GM12878 (cell line): Measurements from ENCODE around the gene HDHD2. TPM values are rescaled to one million over a fixed set of nuclear protein-coding genes. Genes with fewer than 3 reads are reported as not detected.

Source experiments
- ATAC-seq: fragments of 200-7000 bp; cut with Tn5 transposase; 3 replicates; pipeline ENCODE4 v1.9.1; 2020; ENCODE audit warnings: mild to moderate bottlenecking, moderate library complexity
- BruUV-seq: library from RNA; stranded (reverse); fragments of 400-500 nt; replicated peaks from 2 replicates; lab custom pipeline; 2021; lab: Mats Ljungman, UMichigan
- CTCF ChIA-PET: fragments of 300-600 bp; sonication (Branson Sonifier 250); formaldehyde crosslinking; extraction: SDS; loops from one replicate; lab custom pipeline; 2021; ENCODE audit warnings: inconsistent platforms; lab: Yijun Ruan, JAX
- POLR2A ChIA-PET: fragments of 350-600 bp; formaldehyde crosslinking; extraction: SDS; loops from one replicate; lab custom pipeline; 2021; ENCODE audit warnings: inconsistent platforms; lab: Charles Lee
- RAD21 ChIA-PET: fragments of 300-600 bp; sonication (Branson Sonifier 250); formaldehyde crosslinking; loops from one replicate; lab custom pipeline; 2023; ENCODE audit warnings: antibody characterized with exemption; ENCODE audit not compliant: unreplicated experiment; lab: Charles Lee
- SMC1A ChIA-PET: fragments of 300-600 bp; sonication (Branson Sonifier 250); formaldehyde crosslinking; loops from one replicate; lab custom pipeline; 2023; ENCODE audit not compliant: unreplicated experiment, uncharacterized antibody; lab: Charles Lee
- DNase-seq: peaks from one replicate; pipeline ENCODE4 v3.0.0-alpha.2; 2011; ENCODE audit warnings: low read depth, low spot score
- FAIRE-seq: peaks from 3 replicates; lab custom pipeline; 2011; peaks lifted over from hg19 to GRCh38; lab: Jason Lieb, UNC
- H2AFZ ChIP-seq: 2 replicates; pipeline ENCODE4 v1.6.0; 2011; ENCODE audit warnings: low read depth, low read length, control low read depth; ENCODE audit not compliant: control insufficient read depth
- H3K27ac ChIP-seq: 2 replicates; pipeline ENCODE4 v1.5.1; 2011; ENCODE audit warnings: control low read depth; ENCODE audit not compliant: control insufficient read depth, insufficient read depth
- H3K27me3 ChIP-seq, 2 experiments: replicated peaks in 1 of 2; 2 replicates each; pipeline versions ENCODE4 v1.6.0 to v1.6.1; 2011; ENCODE audit warnings: low read length in 1 of 2; ENCODE audit not compliant: control insufficient read depth in 2 of 2, insufficient read depth in 2 of 2
- H3K36me3 ChIP-seq, 2 experiments: 2 replicates each; pipeline ENCODE4 v1.5.1; 2011; ENCODE audit warnings: low read length in 1 of 2; ENCODE audit not compliant: control insufficient read depth in 2 of 2, insufficient read depth in 2 of 2
- H3K4me1 ChIP-seq: 2 replicates; pipeline ENCODE4 v1.6.1; 2011; ENCODE audit warnings: mild to moderate bottlenecking, low read length, moderate library complexity, mixed read lengths; ENCODE audit not compliant: control insufficient read depth, insufficient read depth
- H3K4me2 ChIP-seq: 2 replicates; pipeline ENCODE4 v1.6.0; 2011; ENCODE audit warnings: control low read depth; ENCODE audit not compliant: control insufficient read depth, insufficient read depth
- H3K4me3 ChIP-seq: fragments of 200-600 bp; sonication (generic); 2 replicates; pipeline ENCODE4 v1.5.1; 2016
- H3K79me2 ChIP-seq: 2 replicates; pipeline ENCODE4 v1.6.0; 2011; ENCODE audit warnings: low read length; ENCODE audit not compliant: control insufficient read depth, insufficient read depth
- H3K9ac ChIP-seq: 2 replicates; pipeline ENCODE4 v1.8.0; 2011; ENCODE audit warnings: low read length, control low read depth, mixed read lengths; ENCODE audit not compliant: control insufficient read depth, insufficient read depth
- H3K9me3 ChIP-seq: replicated peaks from 3 replicates; pipeline ENCODE4 v1.5.1; 2011; ENCODE audit warnings: mild to moderate bottlenecking, low read length; ENCODE audit not compliant: control insufficient read depth, insufficient read depth
- H4K20me1 ChIP-seq: 2 replicates; pipeline ENCODE4 v1.6.0; 2011; ENCODE audit not compliant: control insufficient read depth, insufficient read depth
- CEBPB ChIP-seq, 2 experiments: fragments of 150-350 bp in 1 of 2; IDR thresholded peaks; 2 replicates each; pipeline ENCODE4 v1.6.1; 2012 to 2014; ENCODE audit warnings: low read depth in 2 of 2, low read length in 2 of 2, borderline replicate concordance in 1 of 2, inconsistent platforms in 1 of 2
- CHD1 ChIP-seq: IDR thresholded peaks from 2 replicates; pipeline ENCODE4 v1.6.1; 2012; ENCODE audit warnings: low read depth, low read length, improper control_type of control experiment
- CHD2 ChIP-seq: IDR thresholded peaks from 2 replicates; pipeline ENCODE4 v1.6.1; 2011; ENCODE audit warnings: low read depth, low read length, improper control_type of control experiment, borderline replicate concordance
- CREB1 ChIP-seq: IDR thresholded peaks from 2 replicates; pipeline ENCODE4 v1.6.1; 2012; ENCODE audit warnings: low read depth, mild to moderate bottlenecking, inconsistent platforms
- ETV6 ChIP-seq, 2 experiments: fragments of 450-650 bp in 1 of 2; IDR thresholded peaks in 1 of 2; conservative IDR thresholded peaks in 1 of 2; 2 replicates each; pipeline ENCODE4 v1.6.1; 2014; ENCODE audit warnings: antibody characterized with exemption in 1 of 2, borderline replicate concordance in 1 of 2, low read depth in 1 of 2, mild to moderate bottlenecking in 1 of 2, moderate library complexity in 1 of 2
- GABPA ChIP-seq: IDR thresholded peaks from 2 replicates; pipeline ENCODE4 v1.6.1; 2014; ENCODE audit warnings: antibody characterized with exemption, low read depth, mild to moderate bottlenecking, inconsistent platforms
- MEF2B ChIP-seq: fragments of 450-650 bp; IDR thresholded peaks from 2 replicates; pipeline ENCODE4 v1.6.1; 2018; ENCODE audit warnings: mild to moderate bottlenecking, moderate library complexity; ENCODE audit not compliant: partially characterized antibody, poor library complexity, severe bottlenecking
- NBN ChIP-seq: fragments of 450-650 bp; IDR thresholded peaks from 2 replicates; pipeline ENCODE4 v1.6.1; 2016
- NR2C2 ChIP-seq: IDR thresholded peaks from 2 replicates; pipeline ENCODE4 v1.6.1; 2011; ENCODE audit warnings: borderline replicate concordance, low read depth; ENCODE audit not compliant: control insufficient read depth, insufficient read length
- POLR2AphosphoS2 ChIP-seq: IDR thresholded peaks from 2 replicates; pipeline ENCODE4 v1.6.1; 2011; ENCODE audit warnings: low read depth, mild to moderate bottlenecking, low read length, improper control_type of control experiment, moderate library complexity
- SMAD5 ChIP-seq: IDR thresholded peaks from 2 replicates; pipeline ENCODE4 v1.6.1; 2016; ENCODE audit warnings: antibody characterized with exemption, low read depth
- SMARCA5 ChIP-seq: fragments of 450-650 bp; IDR thresholded peaks from 2 replicates; pipeline ENCODE4 v1.6.1; 2017; ENCODE audit warnings: mild to moderate bottlenecking
- SMC3 ChIP-seq: IDR thresholded peaks from 2 replicates; pipeline ENCODE4 v1.6.1; 2011; ENCODE audit warnings: low read length, improper control_type of control experiment, borderline replicate concordance
- TCF12 ChIP-seq: IDR thresholded peaks from 2 replicates; pipeline ENCODE4 v1.6.1; 2011; ENCODE audit warnings: low read depth, mild to moderate bottlenecking, low read length
- TCF7 ChIP-seq: IDR thresholded peaks from 2 replicates; pipeline ENCODE4 v1.6.1; 2014; ENCODE audit warnings: antibody characterized with exemption, borderline replicate concordance
- YY1 ChIP-seq: IDR thresholded peaks from 2 replicates; pipeline ENCODE4 v1.6.1; 2011; ENCODE audit warnings: low read depth, mild to moderate bottlenecking, low read length
- ZNF274 ChIP-seq: IDR thresholded peaks from one replicate; pipeline ENCODE4 v1.8.0; 2011; ENCODE audit not compliant: insufficient read length, insufficient read depth
- WGBS: methylation state at CpG from one replicate; pipeline ENCODE4 v1.1.6; 2016; ENCODE audit warnings: low lambda C conversion rate; ENCODE audit not compliant: insufficient replicate concordance, insufficient coverage; ENCODE audit errors: missing lambda C conversion rate; 5-methylcytosine and 5-hydroxymethylcytosine counted together
- in situ Hi-C: fragments of 300-500 bp; cut with MboI; formaldehyde crosslinking; loops from 9 replicates; pipeline ENCODE4 v1.14.3; 2018; ENCODE audit warnings: mixed read lengths
- intact Hi-C: fragments of 100-400 bp; cut with micrococcal nuclease; formaldehyde crosslinking; loops from one replicate; pipeline ENCODE4 v1.14.2; 2022; ENCODE audit not compliant: unreplicated experiment
- polyA plus RNA-seq, 11 experiments: library from polyadenylated mRNA; depleted of rRNA in 4 of 11; unstranded in 6 of 11; stranded (reverse) in 5 of 11; fragments of >200 nt; fragmentation: Nextera tagmentation in 4 of 11; fragmentation: Illumina TruSeq in 1 of 11; extraction: Ambion mirVana in 4 of 11; extraction: Trizol in 1 of 11; gene quantifications; 1 replicate in 1 of 11; 2 replicates in 10 of 11; pipeline versions ENCODE4 v1.2.1 to v1.2.3, GENCODE V29; 2011 to 2016; ENCODE audit warnings: inconsistent platforms in 2 of 11, missing spikeins in 2 of 11, low read depth in 1 of 11
- total RNA-seq, 4 experiments: library from RNA; depleted of rRNA in 3 of 4; stranded (reverse); fragments of >200 nt in 3 of 4; fragmentation: Illumina TruSeq in 1 of 4; extraction: Trizol in 1 of 4; gene quantifications; 2 replicates each; pipeline versions ENCODE4 v1.2.1 to v1.2.3, GENCODE V29; 2013 to 2021
- TF ChIP-seq, protein P1 (sequence below): IDR thresholded peaks from 2 replicates; pipeline ENCODE4 v1.6.1; 2011; ENCODE audit warnings: mild to moderate bottlenecking, low read depth, low read length, moderate library complexity; ENCODE audit not compliant: insufficient replicate concordance
- TF ChIP-seq, protein P2 (sequence below): fragments of 450-650 bp; formaldehyde crosslinking; IDR thresholded peaks from 2 replicates; pipeline ENCODE4 v1.4.0; 2020; ENCODE audit warnings: mild to moderate bottlenecking, moderate library complexity

The HDHD2 gene
- total and polyA plus RNA-seq, 10 of the 15 experiments (the other 5 are each of a cell fraction or from before 2014, with no cell fraction given) = 4.6 to 29.1 (median 17.7) TPM

DNA sequence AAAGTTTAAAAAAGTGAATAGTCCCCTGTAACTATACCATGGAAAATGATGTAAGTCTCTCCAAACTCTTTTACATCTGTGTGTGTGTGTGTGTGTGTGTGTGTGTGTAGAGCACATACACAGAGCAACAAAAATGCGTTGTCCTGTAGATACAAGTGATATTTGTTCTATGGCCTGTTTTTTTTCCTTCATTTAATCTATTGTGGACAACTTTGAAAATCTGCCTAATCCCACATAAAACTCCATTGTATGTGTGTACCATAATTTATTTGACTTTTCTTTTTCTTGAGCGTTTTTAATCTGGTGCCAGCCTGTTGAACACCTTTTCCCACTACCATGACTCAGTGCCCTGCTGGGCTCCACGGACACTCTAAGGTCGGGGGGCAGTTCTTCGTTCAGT, 62.6 kb downstream of the HDHD2 start:
- H3K4me2 ChIP-seq = no peak overlapping the region
- H2AFZ ChIP-seq = no peak overlapping the region
- no peaks in the 10 kb centered on the region for H3K4me1 ChIP-seq
- DNase-seq (no peak), ATAC-seq (no peak), FAIRE-seq (no peak)
- H3K27me3 ChIP-seq = no peaks in the 10 kb centered on the region
- H3K4me3 ChIP-seq = no peak overlapping the region
- ChIA-PET RAD21 (no interaction called here), SMC1A (interaction anchor here (1.1 kb wide), 1 partner anchor 14 kb away, joined by 3 read pairs; no protein-coding TSS in a partner anchor), POLR2A (interaction anchor here (0.7 kb wide), 1 partner anchor 20 kb away, joined by 3 read pairs; no protein-coding TSS in a partner anchor), CTCF (interaction anchor here (1.0 kb wide), 1 partner anchor 14 kb away, joined by 3 read pairs; no protein-coding TSS in a partner anchor)
- no peak overlapping the region for H3K9ac ChIP-seq
- H3K9me3 ChIP-seq = no peaks in the 10 kb centered on the region
- TF ChIP-seq YY1 = no peak
- TF ChIP-seq CREB1 = no peak
- TF ChIP-seq, protein P1, sequence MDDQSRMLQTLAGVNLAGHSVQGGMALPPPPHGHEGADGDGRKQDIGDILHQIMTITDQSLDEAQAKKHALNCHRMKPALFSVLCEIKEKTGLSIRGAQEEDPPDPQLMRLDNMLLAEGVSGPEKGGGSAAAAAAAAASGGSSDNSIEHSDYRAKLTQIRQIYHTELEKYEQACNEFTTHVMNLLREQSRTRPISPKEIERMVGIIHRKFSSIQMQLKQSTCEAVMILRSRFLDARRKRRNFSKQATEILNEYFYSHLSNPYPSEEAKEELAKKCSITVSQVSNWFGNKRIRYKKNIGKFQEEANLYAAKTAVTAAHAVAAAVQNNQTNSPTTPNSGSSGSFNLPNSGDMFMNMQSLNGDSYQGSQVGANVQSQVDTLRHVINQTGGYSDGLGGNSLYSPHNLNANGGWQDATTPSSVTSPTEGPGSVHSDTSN = no peak
- no peak for TF ChIP-seq ZNF274
- TF ChIP-seq CHD1 = no peak
- no peak for TF ChIP-seq TCF7
- no peak for TF ChIP-seq NR2C2
- no peak for TF ChIP-seq GABPA
- no peak for TF ChIP-seq SMARCA5
- TF ChIP-seq ETV6 (conservative IDR thresholded peaks at IDR 0.05 in 1 of 2, IDR thresholded peaks at IDR 0.05 in 1 of 2; ENCODE audit: borderline replicate concordance in 1 of 2, low read depth in 1 of 2) = no peak
- TF ChIP-seq SMC3 = no peak
- TF ChIP-seq CHD2 = no peak
- TF ChIP-seq TCF12 = no peak
- TF ChIP-seq SMAD5 = no peak
- no peak for TF ChIP-seq NBN
- no peak for TF ChIP-seq MEF2B
- TF ChIP-seq POLR2AphosphoS2 = no peak
- no peak for TF ChIP-seq CEBPB (IDR thresholded peaks at IDR 0.05; ENCODE audit: borderline replicate concordance in 1 of 2, low read depth in 2 of 2, low read length in 2 of 2)
- TF ChIP-seq, protein P2, sequence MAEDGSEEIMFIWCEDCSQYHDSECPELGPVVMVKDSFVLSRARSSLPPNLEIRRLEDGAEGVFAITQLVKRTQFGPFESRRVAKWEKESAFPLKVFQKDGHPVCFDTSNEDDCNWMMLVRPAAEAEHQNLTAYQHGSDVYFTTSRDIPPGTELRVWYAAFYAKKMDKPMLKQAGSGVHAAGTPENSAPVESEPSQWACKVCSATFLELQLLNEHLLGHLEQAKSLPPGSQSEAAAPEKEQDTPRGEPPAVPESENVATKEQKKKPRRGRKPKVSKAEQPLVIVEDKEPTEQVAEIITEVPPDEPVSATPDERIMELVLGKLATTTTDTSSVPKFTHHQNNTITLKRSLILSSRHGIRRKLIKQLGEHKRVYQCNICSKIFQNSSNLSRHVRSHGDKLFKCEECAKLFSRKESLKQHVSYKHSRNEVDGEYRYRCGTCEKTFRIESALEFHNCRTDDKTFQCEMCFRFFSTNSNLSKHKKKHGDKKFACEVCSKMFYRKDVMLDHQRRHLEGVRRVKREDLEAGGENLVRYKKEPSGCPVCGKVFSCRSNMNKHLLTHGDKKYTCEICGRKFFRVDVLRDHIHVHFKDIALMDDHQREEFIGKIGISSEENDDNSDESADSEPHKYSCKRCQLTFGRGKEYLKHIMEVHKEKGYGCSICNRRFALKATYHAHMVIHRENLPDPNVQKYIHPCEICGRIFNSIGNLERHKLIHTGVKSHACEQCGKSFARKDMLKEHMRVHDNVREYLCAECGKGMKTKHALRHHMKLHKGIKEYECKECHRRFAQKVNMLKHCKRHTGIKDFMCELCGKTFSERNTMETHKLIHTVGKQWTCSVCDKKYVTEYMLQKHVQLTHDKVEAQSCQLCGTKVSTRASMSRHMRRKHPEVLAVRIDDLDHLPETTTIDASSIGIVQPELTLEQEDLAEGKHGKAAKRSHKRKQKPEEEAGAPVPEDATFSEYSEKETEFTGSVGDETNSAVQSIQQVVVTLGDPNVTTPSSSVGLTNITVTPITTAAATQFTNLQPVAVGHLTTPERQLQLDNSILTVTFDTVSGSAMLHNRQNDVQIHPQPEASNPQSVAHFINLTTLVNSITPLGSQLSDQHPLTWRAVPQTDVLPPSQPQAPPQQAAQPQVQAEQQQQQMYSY (CRISPR knock-in tag) = no peak
- no peaks in the 10 kb centered on the region for H3K36me3 ChIP-seq
- BruUV-seq = no TSS peak
- WGBS = 80% methylated on average over 5 of the region's 5 CpGs
- no peak overlapping the region for H3K27ac ChIP-seq
- no peaks in the 10 kb centered on the region for H4K20me1 ChIP-seq
- in situ Hi-C loops (no loop called here), intact Hi-C loops (no loop called here)
- no peaks in the 10 kb centered on the region for H3K79me2 ChIP-seq
